GM21381 (cell line): ENCODE results near the gene ADAMTSL1.

Experiments used
- ATAC-seq: cut with Tn5 transposase; IDR thresholded peaks from one replicate; pipeline ENCODE4 v1.9.1; 2021; ENCODE audit warnings: mild to moderate bottlenecking, moderate library complexity; ENCODE audit not compliant: unreplicated experiment

The ADAMTSL1 gene

DNA sequence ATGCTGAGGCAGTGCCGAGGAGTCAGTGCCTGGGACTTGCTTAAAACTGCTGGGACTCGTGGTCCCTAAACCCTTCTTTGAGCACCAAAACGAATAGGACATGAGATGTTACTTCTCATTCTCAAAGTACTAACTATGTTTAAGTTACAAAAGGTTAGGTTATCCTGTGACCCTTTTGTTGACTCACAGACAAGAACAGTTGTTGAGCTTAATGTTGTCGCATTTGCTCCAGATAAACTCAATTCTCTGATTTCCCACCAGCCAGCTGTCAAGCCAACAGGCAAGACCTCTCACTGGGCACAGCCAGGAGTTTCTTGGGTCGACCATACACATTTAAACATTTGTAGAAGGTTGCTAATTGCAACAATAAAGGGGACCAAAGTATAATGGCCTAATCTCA, 249.4 kb downstream of the ADAMTSL1 start:
- no peak for ATAC-seq

DNA sequence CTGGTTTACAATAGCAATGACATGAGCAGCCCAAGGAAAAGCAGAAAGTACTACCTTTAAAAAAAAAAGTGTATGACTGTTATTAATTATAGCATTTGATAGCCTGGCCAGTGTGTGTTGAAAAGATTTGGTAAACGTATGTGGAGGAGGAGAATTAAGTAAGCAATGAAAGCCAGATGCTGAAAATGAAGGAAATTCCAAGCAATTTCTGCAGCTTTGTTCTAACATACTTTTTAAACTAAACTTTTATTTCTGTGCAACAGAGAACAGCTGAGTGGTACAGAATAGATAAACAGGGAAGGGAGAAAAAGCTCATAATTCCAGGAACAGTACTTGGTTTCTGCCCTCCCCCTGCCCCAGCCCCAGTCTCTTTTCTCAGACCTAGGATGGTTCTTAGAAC, 252.6 kb downstream of the ADAMTSL1 start:
- no peak for ATAC-seq

DNA sequence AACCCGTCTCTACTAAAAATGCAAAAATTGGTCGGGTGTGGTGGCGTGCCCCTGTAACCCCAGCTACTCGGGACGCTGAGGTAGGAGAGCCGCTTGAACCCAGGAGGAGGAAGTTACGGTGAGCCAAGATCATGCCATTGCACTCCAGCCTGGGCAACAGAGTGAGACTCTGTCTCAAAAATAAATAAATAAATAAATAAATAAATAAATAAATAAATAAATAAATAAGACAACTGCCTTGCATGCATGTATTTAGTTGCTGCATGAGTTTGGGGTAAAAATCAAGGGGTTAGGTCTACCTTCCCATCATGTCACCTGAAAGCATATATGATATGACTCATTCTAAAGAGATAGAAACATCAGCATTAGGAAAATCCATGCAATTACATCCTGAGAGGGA, 254.0 kb downstream of the ADAMTSL1 start:
- ATAC-seq, result no peak

DNA sequence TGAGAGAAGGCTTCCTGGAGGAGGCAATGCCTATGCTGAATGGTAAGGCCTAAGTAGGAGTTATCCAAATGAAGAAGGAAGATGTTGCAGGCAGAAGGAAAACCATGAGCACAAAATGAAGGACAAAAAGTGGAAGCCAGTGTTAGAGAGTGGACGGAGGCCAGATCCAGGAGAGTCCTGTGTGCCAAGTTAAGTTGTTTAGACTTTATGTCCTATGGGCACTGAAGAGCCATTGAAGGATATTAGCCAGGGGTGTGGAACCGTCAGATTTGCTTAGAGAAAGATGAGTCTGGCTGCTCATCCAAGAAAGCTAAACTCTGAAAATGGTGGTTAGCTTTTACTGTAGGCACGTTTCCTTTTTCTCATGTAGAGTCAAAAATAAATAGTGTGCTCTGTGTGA, 254.7 kb downstream of the ADAMTSL1 start:
- ATAC-seq, result no peak

- ATAC-seq, result no peak
These were observed 256.3 kb downstream of the ADAMTSL1 start for GRCh38 chr9:18730241-18730640.

- no peak for ATAC-seq
These were observed 265.2 kb downstream of the ADAMTSL1 start for GRCh38 chr9:18739127-18739526.

DNA sequence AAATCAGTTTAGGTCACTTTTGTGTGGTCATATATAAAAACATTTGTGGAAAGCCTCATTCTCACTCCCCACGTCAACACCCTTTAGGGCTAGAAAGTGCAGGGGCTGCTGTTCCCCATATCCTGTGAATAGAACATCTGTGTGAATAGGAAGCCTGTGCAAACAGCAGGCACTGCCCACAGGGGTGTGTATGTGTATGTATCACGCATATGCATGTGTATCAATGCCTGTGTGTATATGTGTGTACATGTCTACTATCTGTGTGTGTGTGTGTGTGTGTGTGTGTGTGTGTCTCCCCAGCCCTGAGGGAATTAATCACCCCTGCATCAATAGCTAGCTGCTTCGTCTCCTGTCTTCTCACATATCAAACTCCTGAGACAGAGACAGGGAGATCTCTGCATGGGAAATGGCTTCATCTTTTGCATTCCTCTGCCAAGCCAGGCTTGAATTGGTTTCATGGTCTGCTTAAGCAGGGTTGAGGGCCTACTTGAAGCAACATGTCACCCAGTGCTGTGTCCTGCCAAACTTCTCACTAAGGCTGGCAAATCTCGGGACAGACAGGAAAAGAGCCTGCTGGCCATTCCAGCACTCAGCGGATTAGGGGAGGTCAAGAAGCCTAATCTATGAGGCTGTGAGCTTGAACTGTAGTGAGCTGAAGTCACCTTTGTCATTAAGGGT, 265.8 kb downstream of the ADAMTSL1 start:
- no peak for ATAC-seq

DNA sequence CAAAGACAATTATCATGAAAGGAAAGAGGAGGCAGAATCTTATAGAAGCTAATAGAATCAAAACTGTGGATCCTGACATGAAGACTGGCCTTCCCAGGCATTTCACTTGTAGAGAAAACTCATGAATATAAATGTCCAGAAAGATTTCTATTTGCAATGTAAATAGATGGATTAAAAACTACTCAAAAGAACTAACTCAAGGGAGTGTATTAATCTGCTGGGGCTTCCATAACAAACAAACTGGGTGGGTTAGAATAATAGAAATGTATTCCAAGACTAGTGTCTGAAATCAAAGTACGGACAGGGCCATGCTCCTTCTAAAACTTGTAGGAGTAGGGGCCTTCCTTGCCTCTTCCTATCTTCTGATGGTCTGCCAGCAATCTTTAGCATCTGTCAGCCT, 267.4 kb downstream of the ADAMTSL1 start:
- ATAC-seq, result no peak

GRCh38 chr9:18741945-18742344, 268.0 kb downstream of the ADAMTSL1 start:
- no peak for ATAC-seq

DNA sequence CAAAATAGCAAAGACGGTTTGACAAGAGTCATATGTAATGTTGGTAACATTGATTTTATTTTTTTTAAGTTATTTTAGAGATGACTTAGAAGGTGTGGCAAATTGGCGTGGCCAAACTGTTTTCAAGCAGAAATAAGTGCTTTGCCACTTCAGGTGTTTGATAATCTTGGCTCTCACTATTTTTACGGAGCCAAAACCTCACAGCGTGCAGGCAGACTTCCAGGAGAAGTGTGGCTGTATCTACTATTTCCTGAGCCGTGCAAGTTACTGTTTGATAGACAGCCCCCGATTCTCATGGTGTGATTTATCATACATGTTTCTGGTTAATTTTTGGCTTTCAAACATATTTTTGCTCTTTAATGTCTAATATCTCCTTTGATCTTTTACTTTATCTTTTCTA, 269.5 kb downstream of the ADAMTSL1 start:
- no peak for ATAC-seq

DNA sequence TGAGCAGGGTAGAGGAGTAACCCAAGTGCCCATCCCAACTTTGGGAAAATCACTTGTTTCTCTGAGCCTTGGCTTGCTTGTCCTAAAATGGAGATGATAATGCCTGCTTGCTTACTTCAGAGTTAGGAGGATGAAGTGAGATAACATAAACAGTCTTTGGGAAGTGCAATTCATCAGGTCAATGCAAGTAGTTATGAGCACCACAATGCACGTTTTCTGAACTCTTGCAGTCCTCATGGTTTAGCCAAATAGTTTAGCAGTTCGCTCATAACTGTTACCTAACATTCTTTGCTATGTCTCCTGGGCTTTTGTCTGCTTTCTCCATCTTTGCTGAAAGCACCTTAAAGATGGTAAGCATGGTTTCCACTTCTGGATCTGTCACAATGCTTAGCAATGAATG, 270.0 kb downstream of the ADAMTSL1 start:
- no peak for ATAC-seq

DNA sequence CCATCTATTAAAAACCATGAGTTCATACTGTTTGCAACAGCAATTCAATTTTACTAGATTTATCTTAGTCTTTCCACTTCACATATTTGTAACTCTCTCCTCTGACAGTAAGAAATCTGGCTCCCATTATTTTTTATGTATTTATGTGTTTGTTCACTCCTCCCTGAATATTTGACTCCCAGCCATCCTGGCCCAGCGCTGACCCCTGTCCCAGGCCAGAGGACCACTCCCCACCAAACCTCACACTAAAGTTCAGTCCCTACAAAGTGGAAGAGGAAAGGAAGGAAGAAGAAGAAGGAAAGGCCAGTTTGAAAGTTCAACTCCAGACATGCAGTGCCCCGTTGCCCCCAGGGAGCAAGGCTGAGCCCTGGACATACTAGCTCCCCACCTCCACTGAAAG, 271.8 kb downstream of the ADAMTSL1 start:
- no peak for ATAC-seq

DNA sequence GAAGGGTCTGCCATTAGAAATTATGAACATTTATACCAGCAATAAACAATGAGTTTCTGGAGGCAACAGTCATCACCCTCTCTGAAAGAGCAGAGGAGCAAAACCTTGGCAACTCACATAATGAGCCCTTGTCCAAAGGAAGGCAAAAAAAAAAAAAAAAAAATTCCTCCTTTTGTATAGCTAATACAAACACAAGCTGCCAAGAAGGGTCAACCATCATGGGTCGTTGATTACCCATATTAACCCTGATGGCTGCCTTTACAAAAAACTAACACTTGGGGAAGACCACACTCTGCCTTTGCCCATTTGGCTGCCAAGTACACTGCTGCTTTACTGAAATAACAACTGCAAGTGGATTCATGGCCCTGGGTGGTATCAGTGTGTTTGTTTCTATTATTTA, 272.7 kb downstream of the ADAMTSL1 start:
- ATAC-seq, result no peak

GRCh38 chr9:18747595-18747994, 273.6 kb downstream of the ADAMTSL1 start:
- ATAC-seq, result no peak

GRCh38 chr9:18748251-18748701, 274.3 kb downstream of the ADAMTSL1 start:
- no peak for ATAC-seq

DNA sequence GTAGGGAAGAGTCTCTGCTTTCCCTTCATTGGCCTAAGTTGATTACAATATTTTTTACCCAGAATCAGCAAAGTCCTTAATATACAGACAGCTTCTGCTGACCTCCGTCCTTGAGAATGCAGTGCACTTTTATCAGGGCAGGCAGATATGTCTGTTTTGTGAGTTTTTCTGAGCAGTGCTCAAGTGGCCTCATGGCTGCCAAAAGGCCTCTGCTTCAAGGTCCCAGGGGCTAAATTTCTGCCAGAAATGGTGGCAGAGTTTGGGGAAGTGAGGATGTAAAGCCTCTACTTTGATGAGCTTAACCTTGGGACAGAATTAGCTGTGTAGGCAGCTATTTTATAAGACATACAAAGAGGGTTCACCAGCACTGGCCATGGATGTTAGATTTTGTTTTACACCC, 275.8 kb downstream of the ADAMTSL1 start:
- no peak for ATAC-seq

GRCh38 chr9:18753904-18754303, 280.0 kb downstream of the ADAMTSL1 start:
- ATAC-seq, result no peak

DNA sequence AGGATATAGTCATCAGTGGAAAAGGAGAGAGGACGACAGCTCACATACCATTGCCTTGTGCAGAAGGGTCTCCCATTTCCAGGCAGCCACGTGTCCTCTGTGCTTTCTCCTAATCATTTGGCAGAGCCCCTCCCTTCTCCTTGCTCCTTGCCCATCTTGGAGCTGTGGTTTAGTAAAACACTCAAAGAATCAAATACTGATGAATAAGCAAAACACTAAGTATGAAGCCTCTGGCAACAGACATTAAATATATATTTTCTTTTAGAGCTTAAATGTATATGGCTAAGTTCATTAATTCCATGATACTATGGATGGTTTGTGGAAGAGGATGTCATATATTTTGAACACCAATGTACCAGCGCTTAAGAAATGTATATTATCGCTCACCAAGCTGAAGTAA, 280.6 kb downstream of the ADAMTSL1 start:
- ATAC-seq, result no peak

DNA sequence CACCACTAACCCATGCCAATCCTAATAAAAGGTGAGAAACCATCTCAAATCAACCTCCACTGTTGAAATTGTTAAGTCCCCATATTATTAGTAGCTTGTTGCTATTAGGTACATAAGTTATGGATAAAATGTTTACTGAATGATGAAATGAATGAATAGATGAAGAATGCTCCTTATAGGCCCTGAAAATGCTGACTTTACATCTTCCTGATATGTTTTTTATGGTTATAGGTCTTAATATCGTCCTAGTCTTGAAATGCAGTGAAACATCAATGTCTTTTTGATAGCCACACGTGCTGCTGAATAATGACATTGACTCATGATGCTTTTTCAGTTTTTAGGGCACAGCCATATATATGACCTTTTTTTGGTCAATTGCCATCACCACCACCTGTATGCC, 281.3 kb downstream of the ADAMTSL1 start:
- ATAC-seq, result no peak

DNA sequence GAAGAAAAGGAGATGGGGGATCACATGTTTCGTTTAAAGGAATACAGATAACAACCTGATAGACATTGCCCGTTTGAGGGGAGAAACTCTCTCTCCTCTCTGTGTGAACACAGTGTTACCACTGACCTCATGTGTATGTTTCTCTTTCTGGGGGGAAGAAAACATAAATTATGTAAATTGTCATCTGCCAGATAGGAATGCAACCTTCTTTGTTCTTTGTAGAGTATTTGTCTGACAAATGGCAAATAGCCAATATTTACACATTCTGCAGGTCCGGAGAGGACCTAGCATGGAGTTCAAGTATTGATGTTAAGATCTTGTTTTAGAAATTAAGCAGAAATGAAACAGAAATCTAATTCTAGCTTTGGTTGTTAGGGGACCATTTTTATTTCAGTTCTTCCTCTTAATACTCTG, 282.8 kb downstream of the ADAMTSL1 start:
- ATAC-seq, result no peak

- no peak for ATAC-seq
These were observed 285.9 kb downstream of the ADAMTSL1 start for GRCh38 chr9:18759827-18760226.

DNA sequence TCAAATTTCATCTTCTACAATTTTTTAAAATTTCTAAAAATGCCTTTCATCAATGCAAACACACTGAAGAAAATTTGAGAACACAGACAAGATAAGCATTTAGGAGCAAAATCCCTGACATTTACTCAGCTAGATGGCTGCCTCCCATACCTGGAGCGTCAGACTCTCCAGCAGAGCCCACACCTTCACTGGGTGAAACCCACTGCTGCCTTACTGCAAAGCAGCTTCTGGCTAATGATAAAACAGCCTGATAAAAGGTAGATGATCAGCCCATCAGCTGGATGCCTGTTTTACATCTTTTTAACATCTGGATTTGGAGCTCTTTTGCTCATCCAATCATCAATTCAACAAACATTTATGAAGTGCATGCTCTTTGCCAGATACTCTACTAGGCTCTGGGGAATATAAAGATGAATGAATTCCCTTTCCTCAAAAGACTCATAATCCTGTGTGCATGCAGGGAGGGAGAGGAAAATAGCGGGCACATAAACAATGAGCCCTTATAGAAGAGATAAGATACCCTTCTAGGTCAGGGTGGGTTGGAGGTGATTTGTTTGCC, 287.9 kb downstream of the ADAMTSL1 start:
- no peak for ATAC-seq

DNA sequence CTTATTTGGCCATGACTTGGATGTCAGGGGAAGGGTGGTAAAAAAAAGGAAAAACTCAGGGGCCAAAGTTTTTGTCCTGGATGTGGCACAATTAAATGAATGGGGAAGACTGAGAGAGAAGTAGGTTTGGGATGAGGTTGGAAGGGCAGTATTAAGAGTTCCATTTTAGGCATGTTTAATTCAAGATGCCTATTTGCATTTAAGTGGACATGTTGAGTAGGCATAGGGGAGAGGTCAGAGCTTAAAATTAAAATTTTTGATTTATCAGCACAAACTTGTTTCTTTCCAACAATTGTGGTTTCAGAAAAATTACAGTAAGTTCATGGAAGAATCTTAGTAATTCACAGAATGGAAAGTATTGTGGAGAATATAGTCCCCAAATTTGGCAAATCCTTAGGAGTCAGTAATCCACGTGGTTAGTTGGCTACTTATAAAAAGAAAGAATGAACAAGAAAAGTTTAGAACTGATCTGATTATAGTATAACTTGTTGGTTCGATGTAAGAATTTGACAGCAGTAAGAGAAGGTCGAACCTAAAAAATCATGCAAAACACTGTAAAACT, 293.1 kb downstream of the ADAMTSL1 start:
- ATAC-seq, result no peak
